Kidney epithelial cell (primary cell): ENCODE measurements around the gene SGCD. TPM values are rescaled to one million over a fixed set of nuclear protein-coding genes. Genes with fewer than 3 reads are reported as not detected.

ENCODE experiments used
- DNase-seq: peaks from one replicate; pipeline ENCODE4 v3.0.0-alpha.2; 2010; ENCODE audit warnings: low read depth
- H3K27me3 ChIP-seq: 2 replicates; pipeline ENCODE4 v1.6.0; 2011; ENCODE audit warnings: low read length; ENCODE audit not compliant: control insufficient read depth, insufficient read depth
- H3K36me3 ChIP-seq: 2 replicates; pipeline ENCODE4 v1.5.1; 2011; ENCODE audit warnings: low read length; ENCODE audit not compliant: control insufficient read depth, insufficient read depth
- H3K4me3 ChIP-seq: 2 replicates; pipeline ENCODE4 v1.5.1; 2011; ENCODE audit warnings: low read depth, mild to moderate bottlenecking, control low read depth, low read length
- total RNA-seq: library from RNA; depleted of rRNA; stranded (reverse); fragments of >200 nt; gene quantifications from 2 replicates; pipeline ENCODE4 v1.2.3, GENCODE V29; 2015
- TF ChIP-seq, protein P1 (sequence below): IDR thresholded peaks from 2 replicates; pipeline ENCODE4 v1.5.1; 2011; ENCODE audit warnings: mild to moderate bottlenecking, moderate library complexity, low read length, control low read depth, inconsistent platforms; ENCODE audit not compliant: insufficient read depth, poor library complexity, severe bottlenecking

The SGCD gene
- total RNA-seq, 1 donor from 2014 or later: 0.29 TPM

- TF ChIP-seq, protein P1, sequence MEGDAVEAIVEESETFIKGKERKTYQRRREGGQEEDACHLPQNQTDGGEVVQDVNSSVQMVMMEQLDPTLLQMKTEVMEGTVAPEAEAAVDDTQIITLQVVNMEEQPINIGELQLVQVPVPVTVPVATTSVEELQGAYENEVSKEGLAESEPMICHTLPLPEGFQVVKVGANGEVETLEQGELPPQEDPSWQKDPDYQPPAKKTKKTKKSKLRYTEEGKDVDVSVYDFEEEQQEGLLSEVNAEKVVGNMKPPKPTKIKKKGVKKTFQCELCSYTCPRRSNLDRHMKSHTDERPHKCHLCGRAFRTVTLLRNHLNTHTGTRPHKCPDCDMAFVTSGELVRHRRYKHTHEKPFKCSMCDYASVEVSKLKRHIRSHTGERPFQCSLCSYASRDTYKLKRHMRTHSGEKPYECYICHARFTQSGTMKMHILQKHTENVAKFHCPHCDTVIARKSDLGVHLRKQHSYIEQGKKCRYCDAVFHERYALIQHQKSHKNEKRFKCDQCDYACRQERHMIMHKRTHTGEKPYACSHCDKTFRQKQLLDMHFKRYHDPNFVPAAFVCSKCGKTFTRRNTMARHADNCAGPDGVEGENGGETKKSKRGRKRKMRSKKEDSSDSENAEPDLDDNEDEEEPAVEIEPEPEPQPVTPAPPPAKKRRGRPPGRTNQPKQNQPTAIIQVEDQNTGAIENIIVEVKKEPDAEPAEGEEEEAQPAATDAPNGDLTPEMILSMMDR: no peak
These were observed 49.8 kb downstream of the SGCD start for GRCh38 chr5:156376751-156377150.

DNA sequence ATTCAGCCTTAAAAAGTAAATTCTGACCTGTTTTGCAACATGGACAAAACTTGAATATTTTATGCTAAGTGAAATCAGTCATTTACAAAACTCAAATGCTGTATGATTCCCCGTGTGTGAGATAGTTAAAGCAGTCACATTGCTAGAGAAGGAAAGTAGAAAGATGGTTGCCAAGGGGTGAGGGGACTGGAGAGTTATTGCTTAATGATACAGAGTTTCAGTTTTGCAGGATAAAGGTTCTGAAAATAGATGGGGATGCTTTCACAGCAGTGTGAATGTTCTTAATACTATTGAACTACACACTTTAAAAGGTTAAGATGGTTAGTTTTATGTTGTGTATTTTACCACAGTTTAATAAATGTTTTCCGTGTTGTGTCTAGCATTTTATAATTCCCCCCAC is 51.2 kb downstream of the SGCD start:
- DNase-seq: no peak
- H3K4me3 ChIP-seq: no peak overlapping the region
- no peaks in the 10 kb centered on the region for H3K27me3 ChIP-seq
- no peaks in the 10 kb centered on the region for H3K36me3 ChIP-seq
- TF ChIP-seq, protein P1: no peak

More at GRCh38 chr5:156376751-156377150, 49.8 kb downstream of the SGCD start:
- no peaks in the 10 kb centered on the region for H3K27me3 ChIP-seq
- no peaks in the 10 kb centered on the region for H3K36me3 ChIP-seq
- DNase-seq: no peak
- H3K4me3 ChIP-seq: no peak overlapping the region

DNA sequence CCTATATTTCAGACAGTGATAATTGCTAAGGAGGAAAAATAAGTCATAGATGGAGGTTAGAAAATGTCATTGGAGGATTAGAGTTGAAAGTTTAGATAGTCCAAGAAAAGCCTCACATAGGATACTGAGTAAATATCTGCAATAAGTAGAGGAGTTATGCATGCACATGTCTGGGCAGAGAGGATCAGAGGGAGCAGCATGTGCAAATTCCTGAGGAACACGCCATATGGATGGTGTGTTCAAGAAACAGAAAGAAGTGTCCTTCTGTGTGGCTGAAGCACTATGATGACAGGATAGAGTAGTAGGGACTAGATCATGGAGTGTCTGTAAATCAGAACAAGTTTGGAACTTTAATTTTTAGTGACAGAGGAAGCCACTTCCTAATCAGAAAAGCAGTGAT is 52.2 kb downstream of the SGCD start:
- H3K4me3 ChIP-seq: no peak overlapping the region
- TF ChIP-seq, protein P1: no peak
- H3K27me3 ChIP-seq: no peaks in the 10 kb centered on the region
- H3K36me3 ChIP-seq: no peaks in the 10 kb centered on the region
- DNase-seq: no peak

DNA sequence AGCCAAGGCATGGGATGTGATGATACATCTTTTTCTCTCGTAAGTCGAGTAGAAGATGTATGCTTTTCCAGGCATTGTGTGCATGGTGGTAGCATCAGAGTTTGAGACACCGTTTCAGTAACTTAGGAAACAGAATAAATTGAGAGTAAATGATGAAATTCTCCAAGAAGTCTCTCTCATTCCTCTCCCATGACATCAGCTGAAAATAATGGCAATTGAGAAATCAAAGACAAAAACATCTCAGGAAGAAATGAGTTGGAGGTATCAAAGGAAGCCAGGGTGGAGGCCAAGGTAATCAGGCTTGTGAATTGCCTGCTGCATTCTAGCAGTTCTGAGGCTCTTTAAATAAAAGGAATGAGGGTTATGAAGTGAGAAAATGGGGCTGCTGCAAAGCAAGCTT is 53.9 kb downstream of the SGCD start:
- TF ChIP-seq, protein P1: no peak
- H3K27me3 ChIP-seq: no peaks in the 10 kb centered on the region
- DNase-seq: peak; percentile 53
- no peaks in the 10 kb centered on the region for H3K36me3 ChIP-seq
- H3K4me3 ChIP-seq: no peak overlapping the region

DNA sequence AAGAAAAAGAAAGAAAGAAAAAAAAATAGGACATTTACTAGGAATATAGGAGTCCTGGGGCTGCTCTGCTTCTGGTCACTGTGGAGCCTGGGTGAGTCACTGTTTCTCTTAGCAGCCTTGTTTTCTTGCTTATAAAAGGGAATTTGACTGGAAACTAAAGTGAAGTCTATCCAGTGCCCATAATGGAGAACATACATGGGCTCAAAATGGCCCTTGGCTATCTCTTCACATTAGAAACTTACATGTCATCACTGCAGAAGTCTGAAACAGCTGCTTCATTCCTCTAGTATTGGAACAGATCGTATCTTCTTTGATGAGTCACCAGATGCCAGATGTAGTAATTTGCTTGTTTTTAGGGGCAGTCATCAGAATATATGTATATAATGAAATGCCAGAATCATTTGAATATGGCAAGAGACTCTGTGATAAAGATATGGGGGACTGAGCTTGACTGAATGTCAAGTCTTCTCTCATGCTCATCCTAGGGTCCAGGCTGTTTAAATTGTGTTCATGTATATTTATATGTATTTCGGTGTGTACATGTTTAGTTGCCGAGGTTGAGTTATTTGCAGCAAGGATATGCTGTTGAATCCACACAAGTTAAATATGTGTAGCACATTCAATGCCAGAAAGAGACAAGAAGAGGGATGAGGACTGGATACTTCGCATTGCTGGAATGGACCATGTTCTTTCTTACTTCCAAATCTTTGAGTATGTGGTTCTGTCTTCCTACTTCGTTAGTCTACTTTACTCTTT is 56.7 kb downstream of the SGCD start:
- TF ChIP-seq, protein P1: no peak
- no peaks in the 10 kb centered on the region for H3K36me3 ChIP-seq
- H3K27me3 ChIP-seq: no peaks in the 10 kb centered on the region
- DNase-seq: no peak
- H3K4me3 ChIP-seq: no peak overlapping the region

DNA sequence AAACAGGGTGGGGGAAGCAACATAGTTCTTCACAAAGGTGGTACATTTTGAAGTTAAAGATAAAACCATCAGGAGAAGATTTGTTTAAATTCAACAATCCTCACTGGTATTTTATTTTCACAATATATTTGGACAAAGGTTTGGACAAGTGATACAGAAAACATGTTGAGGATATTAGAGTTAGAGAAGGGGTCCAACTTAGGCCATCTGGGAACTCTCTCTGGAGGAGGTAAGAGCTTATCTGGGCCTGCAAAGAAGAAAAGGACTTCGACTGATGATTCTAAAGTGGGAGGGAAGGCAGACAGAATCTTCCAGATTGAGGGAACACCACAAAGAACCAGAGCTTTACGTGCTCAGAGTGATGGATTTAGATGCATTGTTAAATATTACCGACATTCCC is 58.5 kb downstream of the SGCD start:
- TF ChIP-seq, protein P1: no peak
- no peak for DNase-seq
- Histone ChIP-seq H3K27me3 (no peaks in the 10 kb centered on the region), H3K36me3 (no peaks in the 10 kb centered on the region), H3K4me3 (no peak overlapping the region)
